Measurements from ENCODE around the gene MTARC2. TPM values are rescaled to one million over a fixed set of nuclear protein-coding genes. Genes with fewer than 3 reads are reported as not detected.
A peak's percentile ranks its signal among the peaks of the same experiment; 100 is the strongest.

The MTARC2 gene
- total and polyA plus RNA-seq, 10 donors: 4.8 to 27.2 (median 15.3) TPM

DNA sequence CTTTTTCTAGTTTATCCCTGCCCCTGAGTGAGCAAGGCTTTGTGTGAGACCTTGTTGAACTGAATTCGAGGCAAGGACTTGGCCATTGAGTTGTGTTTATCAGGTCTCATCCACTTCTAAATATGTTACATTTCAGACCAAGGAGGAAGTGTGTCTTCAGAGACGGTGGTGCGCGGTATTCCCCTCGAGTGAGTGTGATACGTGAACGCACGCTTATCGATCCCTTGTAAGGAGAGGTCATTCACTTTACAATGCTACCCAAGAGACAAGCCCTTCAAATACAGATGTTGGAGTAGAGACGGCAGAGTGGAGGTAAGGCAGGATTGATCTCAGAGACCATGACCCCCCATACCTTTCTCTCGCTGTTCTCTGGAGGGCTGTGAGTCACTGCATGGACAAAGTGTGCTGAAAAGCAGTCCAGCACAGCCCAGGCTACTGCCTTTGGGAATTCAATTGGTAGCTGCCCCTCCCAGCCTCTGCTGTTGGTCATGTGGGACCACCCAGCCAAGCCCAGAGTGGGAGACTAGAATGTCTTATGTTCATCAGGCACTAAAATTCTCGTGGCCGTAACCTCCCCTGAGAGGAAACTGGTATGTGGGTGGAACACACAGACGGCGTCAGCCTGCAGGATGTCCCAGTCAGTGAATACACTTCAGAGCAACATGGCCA lies 22.3 kb downstream of the MTARC2 start:
- TF ChIP-seq POLR2A (IDR thresholded peaks at IDR 0.05): no peak
- peak in 2 of 3 donors; percentile 13 to 14 for TF ChIP-seq POLR2AphosphoS5 (IDR thresholded peaks at IDR 0.05)
- Histone ChIP-seq H3K4me3 (peak overlapping the region in 1 of 8 donors; percentile 46), H3K27me3 (replicated peaks in 1 of 7) (no peaks in the 10 kb centered on the region), H3K36me3 (peaks cover 0 to 9% (median 0%) of the 10 kb centered on the region in 6 donors), H3K4me1 (peaks cover 0 to 47% (median 17%) of the 10 kb centered on the region in 6 donors), H3K9me3 (no peaks in the 10 kb centered on the region), H3K27ac (peak overlapping the region in 7 of 8 donors; percentile 4 to 88 (median 53))
- 68 to 81% (median 71%) methylated on average over 13 to 15 of the region's 15 CpGs for WGBS, 5 donors
- intact Hi-C loops (cut with DNase I; ENCODE audit: low total_unique reads): loop anchor here (10.0 kb wide), 1 partner anchor 476 kb away; no protein-coding TSS in a partner anchor
- DNase-seq: no peak

DNA sequence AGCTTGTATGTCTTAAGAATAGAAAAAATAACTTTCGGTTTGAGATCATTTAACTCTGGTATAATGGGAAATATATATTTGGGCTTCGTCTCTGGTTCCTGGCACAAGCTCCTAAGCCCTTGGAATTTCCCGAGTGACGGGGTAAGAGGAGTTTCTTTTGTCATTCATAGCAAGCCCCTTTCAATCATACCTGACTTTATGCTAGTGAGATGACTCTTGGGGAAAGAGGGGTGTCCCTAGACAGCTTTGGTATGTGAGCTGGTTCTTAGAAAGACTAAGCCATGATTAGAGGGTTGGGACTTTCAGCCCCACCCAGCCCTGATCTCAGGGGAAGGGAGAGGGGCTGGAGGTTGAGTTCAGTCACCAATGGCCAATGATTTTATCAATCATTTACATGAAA lies 24.7 kb downstream of the MTARC2 start:
- 77 to 86% (median 79%) methylated on average over 4 of the region's 4 CpGs for WGBS, 5 donors
- no peak for TF ChIP-seq POLR2AphosphoS5 (IDR thresholded peaks at IDR 0.05)
- TF ChIP-seq, protein P1, sequence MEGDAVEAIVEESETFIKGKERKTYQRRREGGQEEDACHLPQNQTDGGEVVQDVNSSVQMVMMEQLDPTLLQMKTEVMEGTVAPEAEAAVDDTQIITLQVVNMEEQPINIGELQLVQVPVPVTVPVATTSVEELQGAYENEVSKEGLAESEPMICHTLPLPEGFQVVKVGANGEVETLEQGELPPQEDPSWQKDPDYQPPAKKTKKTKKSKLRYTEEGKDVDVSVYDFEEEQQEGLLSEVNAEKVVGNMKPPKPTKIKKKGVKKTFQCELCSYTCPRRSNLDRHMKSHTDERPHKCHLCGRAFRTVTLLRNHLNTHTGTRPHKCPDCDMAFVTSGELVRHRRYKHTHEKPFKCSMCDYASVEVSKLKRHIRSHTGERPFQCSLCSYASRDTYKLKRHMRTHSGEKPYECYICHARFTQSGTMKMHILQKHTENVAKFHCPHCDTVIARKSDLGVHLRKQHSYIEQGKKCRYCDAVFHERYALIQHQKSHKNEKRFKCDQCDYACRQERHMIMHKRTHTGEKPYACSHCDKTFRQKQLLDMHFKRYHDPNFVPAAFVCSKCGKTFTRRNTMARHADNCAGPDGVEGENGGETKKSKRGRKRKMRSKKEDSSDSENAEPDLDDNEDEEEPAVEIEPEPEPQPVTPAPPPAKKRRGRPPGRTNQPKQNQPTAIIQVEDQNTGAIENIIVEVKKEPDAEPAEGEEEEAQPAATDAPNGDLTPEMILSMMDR (IDR thresholded peaks at IDR 0.05 in 8 of 11, conservative IDR thresholded peaks at IDR 0.05 in 3 of 11): no peak
- no peak for TF ChIP-seq POLR2A (IDR thresholded peaks at IDR 0.05)
- intact Hi-C loops (cut with DNase I; ENCODE audit: low total_unique reads): loop anchor here (10.0 kb wide), 1 partner anchor 478 kb away; no protein-coding TSS in a partner anchor

DNA sequence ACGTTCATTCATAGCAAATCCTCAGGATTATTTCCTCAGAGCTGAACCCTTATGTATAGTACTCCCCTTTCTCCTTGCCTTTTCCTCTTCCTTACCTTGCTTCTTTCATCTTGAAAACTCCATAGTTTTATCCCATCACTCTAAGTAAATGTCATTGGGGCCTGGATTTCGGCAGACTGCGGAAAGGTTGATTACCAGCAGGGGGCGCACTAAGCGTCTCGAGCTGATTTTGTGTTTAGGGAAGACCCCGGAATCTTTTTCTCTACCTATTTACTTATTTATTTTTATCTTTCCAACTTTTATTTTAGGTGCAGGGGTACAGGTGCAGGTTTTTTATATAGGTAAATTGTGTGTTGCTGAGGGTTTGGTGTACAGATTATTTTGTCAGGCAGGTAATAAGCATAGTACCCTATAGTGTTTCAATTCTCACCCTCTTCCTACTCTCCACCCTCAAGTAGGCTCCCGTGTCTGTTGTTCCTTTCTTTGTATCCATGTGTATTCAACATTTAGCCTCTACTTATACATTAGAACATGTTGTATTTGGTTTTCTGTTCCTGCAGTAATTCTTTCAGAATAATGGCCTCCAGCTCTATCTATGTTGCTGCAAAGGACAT lies 27.2 kb downstream of the MTARC2 start:
- no peak overlapping the region for H3K4me3 ChIP-seq
- TF ChIP-seq, protein P1 (IDR thresholded peaks at IDR 0.05 in 8 of 11, conservative IDR thresholded peaks at IDR 0.05 in 3 of 11): peak in 10 of 11 experiments; percentile 41 to 88 (median 77)
- TF ChIP-seq POLR2AphosphoS5 (IDR thresholded peaks at IDR 0.05): no peak
- no peak for DNase-seq
- WGBS, 5 donors: 21 to 38% (median 23%) methylated on average over 8 of the region's 8 CpGs
- no peaks in the 10 kb centered on the region for H3K9me3 ChIP-seq
- intact Hi-C loops (cut with DNase I; ENCODE audit: low total_unique reads): loop anchor here (5.0 to 10.0 kb wide), 2 partner anchors 93 to 481 kb away; no protein-coding TSS in a partner anchor
- peaks cover 0 to 5% (median 0%) of the 10 kb centered on the region in 6 donors for H3K36me3 ChIP-seq
- peaks cover 0 to 31% (median 15%) of the 10 kb centered on the region in 6 donors for H3K4me1 ChIP-seq
- no peak overlapping the region for H3K27ac ChIP-seq
- H3K27me3 ChIP-seq (replicated peaks in 1 of 7): no peaks in the 10 kb centered on the region

More for the DNA sequence above, 24.7 kb downstream of the MTARC2 start:
- Histone ChIP-seq H3K27me3 (replicated peaks in 1 of 7) (no peaks in the 10 kb centered on the region), H3K36me3 (peaks cover 0 to 9% (median 0%) of the 10 kb centered on the region in 6 donors), H3K4me1 (peaks cover 0 to 49% (median 19%) of the 10 kb centered on the region in 6 donors), H3K27ac (no peak overlapping the region), H3K9me3 (no peaks in the 10 kb centered on the region), H3K4me3 (no peak overlapping the region)
- DNase-seq: no peak

DNA sequence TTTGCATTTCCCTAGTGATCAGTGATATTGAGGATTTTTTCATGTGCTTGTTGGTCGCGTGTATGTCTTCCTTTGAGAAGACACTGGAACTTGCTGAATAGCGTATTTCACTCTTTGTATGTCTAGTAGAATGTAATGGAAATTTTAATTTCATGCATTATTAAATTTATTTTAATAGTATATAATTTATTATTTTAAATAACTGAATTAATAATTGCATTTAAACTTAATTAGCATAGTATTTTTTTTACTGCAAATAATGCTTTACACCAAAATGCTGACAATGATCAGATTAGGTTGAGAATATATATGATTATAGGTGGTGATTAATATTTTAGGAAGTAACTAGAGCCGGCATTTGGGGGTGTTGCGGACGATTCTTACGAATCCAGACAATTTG lies 28.1 kb downstream of the MTARC2 start:
- WGBS, 5 donors: 90 to 97% (median 92%) methylated on average over 7 of the region's 7 CpGs
- intact Hi-C loops (cut with DNase I; ENCODE audit: low total_unique reads): loop anchor here (5.0 to 10.0 kb wide), 2 partner anchors 94 to 481 kb away; no protein-coding TSS in a partner anchor
- Histone ChIP-seq H3K36me3 (no peaks in the 10 kb centered on the region), H3K4me1 (peaks cover 0 to 28% (median 15%) of the 10 kb centered on the region in 6 donors), H3K27ac (no peak overlapping the region), H3K4me3 (no peak overlapping the region), H3K9me3 (no peaks in the 10 kb centered on the region), H3K27me3 (replicated peaks in 1 of 7) (no peaks in the 10 kb centered on the region)
- DNase-seq: no peak
- TF ChIP-seq POLR2A (IDR thresholded peaks at IDR 0.05) (no peak), POLR2AphosphoS5 (IDR thresholded peaks at IDR 0.05) (no peak)
- TF ChIP-seq, protein P1 (IDR thresholded peaks at IDR 0.05 in 8 of 11, conservative IDR thresholded peaks at IDR 0.05 in 3 of 11): no peak

Data from spleen (tissue), 11 donors.